GM21737 (cell line): ENCODE results near the gene CDC25C.
"Not testable (repeated sequence)": the region's sequence is repeated elsewhere in the genome, so short reads cannot be mapped to it uniquely, and the experiment has no call there.

Experiments used
- ATAC-seq: cut with Tn5 transposase; IDR thresholded peaks from one replicate; pipeline ENCODE4 v1.9.1; 2021; ENCODE audit warnings: mild to moderate bottlenecking, moderate library complexity; ENCODE audit not compliant: unreplicated experiment

Gene CDC25C

DNA sequence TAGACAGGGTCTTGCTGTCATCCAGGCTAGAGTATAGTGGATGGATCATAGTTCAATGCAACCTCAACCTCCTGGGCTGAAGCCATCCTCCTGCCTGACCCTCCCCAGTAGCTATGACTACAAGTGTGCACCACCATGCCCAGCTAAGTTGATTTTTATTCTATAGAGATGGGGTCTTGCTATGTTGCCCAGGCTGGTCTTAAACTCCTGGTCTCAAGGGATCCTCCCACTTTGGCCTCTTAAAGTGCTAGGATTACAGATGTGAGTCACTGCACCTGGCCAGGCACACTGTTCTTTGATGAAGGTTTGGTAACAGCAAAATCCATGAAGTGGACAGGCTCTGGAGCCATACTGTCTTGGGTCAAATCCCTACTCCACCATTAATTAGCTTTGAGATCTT is 50.7 kb downstream of the CDC25C start:
- ATAC-seq: no peak

GRCh38 chr5:138276402-138277054 is 55.1 kb downstream of the CDC25C start:
- no peak for ATAC-seq

DNA sequence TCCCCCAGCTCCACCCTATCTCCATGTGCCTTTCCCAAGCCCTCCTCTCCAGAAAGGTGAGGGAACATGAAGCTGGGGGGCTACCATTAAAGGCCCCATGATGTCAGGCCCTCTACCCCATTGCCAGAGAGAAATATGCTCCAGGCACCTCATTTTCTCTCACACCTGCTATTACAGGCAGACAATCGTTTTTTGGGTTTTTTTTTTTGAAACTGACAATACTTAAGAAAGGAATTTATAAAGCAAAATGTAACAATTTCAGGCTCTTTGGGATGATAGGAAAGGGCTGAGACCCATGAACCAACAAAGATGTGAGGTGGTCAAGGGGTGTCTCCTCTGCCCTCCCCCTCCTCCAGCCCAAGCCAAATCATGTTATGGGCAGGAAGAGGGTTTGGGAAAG is 55.7 kb downstream of the CDC25C start:
- ATAC-seq: no peak

- no peak for ATAC-seq
Measured at GRCh38 chr5:138275379-138275782, 56.2 kb downstream of the CDC25C start.

DNA sequence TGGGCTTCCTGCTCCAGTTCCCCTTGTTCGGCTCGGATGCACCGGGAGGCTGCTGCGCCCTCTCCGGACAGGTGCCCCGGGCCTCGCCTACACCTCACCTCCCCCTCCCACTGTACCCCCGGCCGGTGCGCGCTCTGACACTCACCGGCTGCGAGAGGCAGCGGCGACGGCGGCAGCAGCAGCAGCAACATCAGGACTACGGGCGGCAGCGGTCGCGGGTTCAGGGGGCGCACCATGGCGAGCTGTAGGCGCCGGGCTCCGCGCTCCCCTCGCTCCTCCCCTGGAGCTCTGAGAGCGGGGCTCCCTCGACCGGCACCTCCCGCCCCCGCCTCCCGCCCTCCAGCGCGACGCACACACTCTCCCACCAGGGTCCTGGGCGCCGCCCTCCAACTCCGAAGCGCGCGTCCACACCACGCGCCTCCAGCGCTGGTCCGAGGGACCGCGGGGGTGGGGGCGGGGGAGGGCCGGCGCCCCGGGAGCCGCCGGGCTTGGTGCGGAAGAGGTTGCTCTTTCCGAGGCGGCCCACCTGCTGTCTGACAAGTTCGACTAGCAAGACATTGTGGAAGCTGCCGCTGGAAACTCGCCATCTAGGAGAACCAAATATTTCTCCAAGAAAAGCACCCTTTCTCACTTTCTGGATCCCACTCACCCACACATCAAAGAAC is 57.3 kb downstream of the CDC25C start, which contains the start of gene GFRA3:
GFRA3 (minus strand) TSS at position 433 of the 665 bp plus-strand sequence; CDS start at position 236, 197 bp downstream.
- ATAC-seq: no peak

DNA sequence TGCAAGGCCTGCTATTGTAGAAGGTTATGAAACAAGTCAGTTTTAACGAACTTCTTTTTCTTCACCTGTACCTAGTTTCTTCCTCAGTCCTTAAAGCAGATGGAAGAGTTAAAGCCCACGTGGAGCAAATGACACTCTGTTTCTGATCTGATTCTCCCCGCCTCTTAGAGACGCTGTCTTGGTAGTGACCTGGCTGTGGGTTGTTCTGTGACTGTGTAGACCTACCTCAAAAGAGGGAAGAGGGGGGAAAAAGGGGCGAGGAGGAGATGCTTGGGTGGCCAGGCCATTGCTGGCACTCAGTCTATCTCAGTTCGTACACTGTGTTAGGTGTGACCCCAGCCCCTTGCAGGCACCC is 57.8 kb downstream of the CDC25C start:
- ATAC-seq: no peak

DNA sequence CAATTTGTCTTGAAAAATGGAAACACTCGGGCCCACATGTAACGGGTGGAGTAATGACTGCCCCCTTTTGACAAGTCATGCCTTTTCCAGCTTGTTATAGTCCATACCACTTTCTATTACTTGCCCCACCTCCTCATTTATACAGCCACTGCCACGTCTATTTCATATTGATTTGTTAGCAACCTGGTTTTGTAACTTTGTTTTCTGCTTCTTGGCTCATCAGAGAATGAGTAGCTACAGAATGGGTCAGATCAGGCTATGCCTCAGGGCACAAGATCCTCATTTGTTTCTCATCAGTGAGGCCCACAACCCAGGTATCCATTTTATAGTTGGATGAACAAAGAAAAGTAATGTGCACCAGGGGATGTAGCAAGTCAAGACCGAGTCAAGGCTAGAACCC is 58.9 kb downstream of the CDC25C start:
- ATAC-seq: no peak

DNA sequence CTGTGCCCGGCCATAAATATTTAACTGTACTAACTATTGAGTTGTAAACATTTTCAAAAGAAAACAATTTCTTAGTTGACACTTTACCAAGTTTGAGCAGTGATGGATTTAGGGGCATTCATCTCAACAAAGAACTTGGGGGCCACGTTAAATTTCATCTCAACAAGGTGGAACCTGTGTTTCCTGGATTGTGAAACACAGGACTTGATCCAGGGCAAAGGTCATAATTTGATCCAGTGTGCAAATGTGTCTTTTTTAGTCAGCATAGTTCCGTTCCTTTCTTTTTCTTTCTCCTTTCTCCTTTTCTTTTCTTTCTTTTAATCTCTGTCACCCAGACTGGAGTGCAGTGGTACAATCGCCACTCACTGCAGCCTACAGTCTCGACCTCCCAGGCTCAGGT is 60.3 kb downstream of the CDC25C start:
- ATAC-seq: no peak

DNA sequence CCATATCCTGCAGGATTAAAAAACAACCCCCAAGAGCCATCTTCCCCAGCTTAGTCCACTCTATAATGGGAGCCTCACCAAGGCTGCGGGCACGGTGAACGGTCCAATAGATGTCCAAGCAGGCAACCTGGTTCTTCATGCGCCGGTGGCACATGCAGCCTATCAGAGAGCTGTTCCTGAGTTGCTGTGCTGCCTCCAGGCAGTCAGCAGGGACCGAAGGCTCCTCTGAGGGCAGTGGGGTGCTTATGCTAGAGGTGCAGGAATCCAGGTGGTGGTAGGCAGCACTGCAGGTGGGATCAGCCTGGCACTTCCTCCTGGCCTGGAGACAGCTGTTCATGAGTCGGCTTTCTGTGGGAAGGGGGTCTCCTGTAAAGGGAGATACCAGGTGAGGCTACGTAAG is 67.4 kb downstream of the CDC25C start:
- no peak for ATAC-seq

- no peak for ATAC-seq
Measured at GRCh38 chr5:138263581-138263980, 68.0 kb downstream of the CDC25C start.

GRCh38 chr5:138258704-138259292 is 72.8 kb downstream of the CDC25C start:
- no peak for ATAC-seq

- ATAC-seq: no peak
Measured at GRCh38 chr5:138257583-138257982, 74.0 kb downstream of the CDC25C start.

GRCh38 chr5:138252944-138253343 is 78.7 kb downstream of the CDC25C start:
- no peak for ATAC-seq

DNA sequence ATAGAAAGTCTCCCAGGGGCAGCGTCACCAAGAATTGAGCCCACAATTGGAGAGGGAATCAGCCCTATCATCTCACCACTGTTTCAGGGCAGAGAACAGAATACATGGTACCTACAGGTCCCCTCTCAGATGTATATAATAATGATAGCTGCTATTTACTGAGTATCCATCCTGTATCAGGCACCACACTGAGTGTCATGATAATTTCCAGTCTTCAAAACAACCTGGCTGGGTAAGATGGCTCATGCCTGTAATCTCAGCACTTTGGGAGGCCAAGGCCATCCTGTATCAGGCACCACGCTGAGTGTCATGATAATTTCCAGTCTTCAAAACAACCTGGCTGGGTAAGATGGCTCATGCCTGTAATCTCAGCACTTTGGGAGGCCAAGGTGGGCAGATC is 83.8 kb downstream of the CDC25C start:
- not testable (repeated sequence) for ATAC-seq

DNA sequence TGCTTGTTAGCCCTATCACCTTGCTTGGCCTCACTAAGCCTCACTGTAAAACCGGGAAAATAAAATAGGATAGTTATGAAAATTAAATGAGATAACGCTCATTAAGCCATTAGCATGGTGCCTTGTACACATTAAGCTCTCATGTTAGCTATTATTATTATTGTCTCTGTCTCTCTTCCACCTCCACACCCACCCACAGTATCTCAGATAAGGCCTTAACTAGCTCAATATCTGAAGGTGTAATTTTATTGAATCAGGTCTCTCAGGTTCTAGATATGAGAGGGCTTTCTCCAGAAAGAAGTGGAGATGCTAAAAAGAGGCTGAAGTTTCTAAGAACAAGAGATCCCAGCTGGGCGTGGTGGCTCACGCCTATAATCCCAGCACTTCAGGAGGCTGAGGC is 84.8 kb downstream of the CDC25C start:
- ATAC-seq: no peak

DNA sequence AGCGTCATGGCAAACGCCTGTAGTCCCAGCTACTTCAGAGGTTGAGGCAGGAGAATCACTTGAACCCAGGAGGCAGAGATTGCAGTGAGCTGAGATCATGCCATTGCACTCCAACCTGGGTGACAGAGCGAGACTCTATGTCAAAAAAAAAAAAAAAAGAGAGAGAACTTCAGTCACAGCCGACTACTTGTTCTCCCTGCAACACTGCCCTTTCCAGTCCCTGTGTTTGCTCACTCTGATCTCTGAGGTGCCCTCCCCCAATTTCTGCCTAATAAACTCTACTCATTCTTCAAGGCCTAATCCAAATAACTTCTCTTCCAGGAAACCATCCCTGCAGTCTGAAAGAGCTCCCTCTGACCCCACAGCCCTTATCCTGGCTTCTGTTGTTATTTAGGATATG is 85.3 kb downstream of the CDC25C start:
- no peak for ATAC-seq

- no peak for ATAC-seq
Measured at GRCh38 chr5:138245717-138246116, 85.9 kb downstream of the CDC25C start.

DNA sequence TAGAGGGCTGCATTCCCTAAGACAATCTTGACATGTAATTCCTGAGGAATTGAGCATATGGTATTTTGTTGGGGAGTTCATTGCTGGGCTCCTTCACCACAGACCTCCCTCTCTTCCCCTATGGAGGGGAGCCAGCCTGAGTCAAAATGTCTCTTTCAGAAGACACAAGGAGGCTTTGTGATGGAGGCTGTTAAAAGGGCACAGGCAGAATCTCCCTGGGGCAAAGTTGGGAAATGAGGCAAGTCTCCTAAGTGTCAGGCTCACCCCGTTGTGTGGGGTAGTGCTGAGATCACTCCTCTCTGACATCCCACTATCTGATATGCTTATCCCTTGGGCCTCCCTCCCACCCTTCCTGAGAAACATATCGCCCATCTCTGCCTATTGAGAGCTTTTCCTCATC is 87.8 kb downstream of the CDC25C start:
- no peak for ATAC-seq

- no peak for ATAC-seq
Measured at GRCh38 chr5:138241688-138242571, 89.7 kb downstream of the CDC25C start.

GRCh38 chr5:138240650-138241385 is 90.8 kb downstream of the CDC25C start:
- no peak for ATAC-seq

DNA sequence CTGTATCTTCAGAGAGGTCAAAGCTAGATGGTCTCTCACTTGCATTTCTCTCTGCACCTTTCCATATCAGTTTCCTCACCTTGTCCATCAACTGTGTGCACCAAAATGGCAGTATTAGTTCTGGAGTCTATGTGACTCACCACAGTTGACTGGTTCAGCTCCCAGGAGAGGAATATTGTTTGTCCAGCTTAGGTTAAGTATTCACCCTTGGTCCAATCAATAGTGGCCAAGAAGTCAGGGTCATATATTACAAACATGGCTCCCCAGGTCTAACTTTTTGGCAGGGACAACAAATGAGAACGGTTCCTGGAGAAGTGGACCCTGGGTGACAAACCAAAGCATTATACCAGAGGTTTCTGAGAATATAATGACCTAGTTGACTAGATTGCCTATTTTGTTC is 93.6 kb downstream of the CDC25C start:
- no peak for ATAC-seq
